CD14-positive monocyte (primary cell): ENCODE measurements around the gene UGT2B17. TPM values are rescaled to one million over a fixed set of nuclear protein-coding genes. Genes with fewer than 3 reads are reported as not detected.

Experiments used
- DNase-seq, 3 donors: peaks; one replicate each; pipeline ENCODE4 v3.0.0-alpha.2; 2011 to 2022
- H2AFZ ChIP-seq: 2 replicates; pipeline ENCODE4 v1.6.0; 2012; ENCODE audit warnings: mild to moderate bottlenecking, low read depth, low read length, inconsistent platforms; ENCODE audit not compliant: insufficient read depth, poor library complexity, severe bottlenecking
- H3K27ac ChIP-seq, 2 donors: 1 replicate in 1 of 2; 2 replicates in 1 of 2; pipeline ENCODE4 v1.5.1; 2012 to 2013; ENCODE audit warnings: low read length in 2 of 2, control low read depth in 1 of 2, inconsistent platforms in 1 of 2, low read depth in 1 of 2, mild to moderate bottlenecking in 1 of 2
- H3K27me3 ChIP-seq, 2 donors: one replicate each; pipeline versions ENCODE4 v1.6.0 to v1.6.1; 2011 to 2013; ENCODE audit warnings: low read length in 2 of 2; ENCODE audit not compliant: control insufficient read depth in 2 of 2, insufficient read depth in 2 of 2
- H3K36me3 ChIP-seq, 2 donors: replicated peaks in 1 of 2; 1 replicate in 1 of 2; 2 replicates in 1 of 2; pipeline versions ENCODE4 v1.5.1 to v1.6.1; 2012 to 2013; ENCODE audit warnings: low read length in 2 of 2, control low read depth in 1 of 2, inconsistent platforms in 1 of 2, mild to moderate bottlenecking in 1 of 2; ENCODE audit not compliant: insufficient read depth in 2 of 2, control insufficient read depth in 1 of 2
- H3K4me1 ChIP-seq, 2 donors: 1 replicate in 1 of 2; 2 replicates in 1 of 2; pipeline versions ENCODE4 v1.5.1 to v1.6.1; 2012 to 2013; ENCODE audit warnings: low read length in 2 of 2, control low read depth in 1 of 2, inconsistent platforms in 1 of 2, mild to moderate bottlenecking in 1 of 2, moderate library complexity in 1 of 2; ENCODE audit not compliant: insufficient read depth in 2 of 2, control insufficient read depth in 1 of 2
- H3K4me2 ChIP-seq: replicated peaks from 2 replicates; pipeline ENCODE3; 2012; ENCODE audit warnings: low read length, moderate library complexity, mild to moderate bottlenecking; ENCODE audit not compliant: poor library complexity, severe bottlenecking; ENCODE audit errors: extremely low read depth
- H3K4me3 ChIP-seq, 3 experiments: fragments of 200-600 bp in 1 of 3; sonication (generic) in 1 of 3; replicated peaks in 1 of 3; 1 replicate in 2 of 3; 2 replicates in 1 of 3; pipeline ENCODE4 v1.5.1; 2011 to 2013; ENCODE audit warnings: low read length in 3 of 3, mild to moderate bottlenecking in 3 of 3, control low read depth in 2 of 3, low read depth in 2 of 3, inconsistent platforms in 1 of 3, moderate library complexity in 1 of 3
- H3K79me2 ChIP-seq: 2 replicates; pipeline ENCODE4 v1.6.0; 2012; ENCODE audit warnings: mild to moderate bottlenecking, control low read depth, inconsistent platforms, low read length, moderate library complexity; ENCODE audit not compliant: insufficient read depth
- H3K9ac ChIP-seq: 2 replicates; pipeline ENCODE4 v1.6.0; 2017; ENCODE audit warnings: low read length, mild to moderate bottlenecking; ENCODE audit not compliant: insufficient read depth, poor library complexity, severe bottlenecking
- H3K9me3 ChIP-seq, 2 donors: replicated peaks in 1 of 2; 1 replicate in 1 of 2; 2 replicates in 1 of 2; pipeline versions ENCODE4 v1.5.1 to v1.6.1; 2012 to 2013; ENCODE audit warnings: low read length in 2 of 2, control low read depth in 1 of 2; ENCODE audit not compliant: control insufficient read depth in 1 of 2, insufficient read depth in 1 of 2
- H4K20me1 ChIP-seq: 2 replicates; pipeline ENCODE4 v1.6.0; 2012; ENCODE audit warnings: mild to moderate bottlenecking, low read length, control low read depth, moderate library complexity; ENCODE audit not compliant: insufficient read depth
- H3K27ac Mint-ChIP-seq, 7 donors: one replicate each; pipeline ENCODE4 v1.8.0; 2020; ENCODE audit warnings: mild to moderate bottlenecking in 7 of 7, mixed read lengths in 7 of 7, moderate library complexity in 6 of 7, inconsistent platforms in 2 of 7
- H3K27me3 Mint-ChIP-seq, 3 donors: one replicate each; pipeline ENCODE4 v1.8.0; 2021 to 2022; ENCODE audit warnings: low read depth in 3 of 3, mild to moderate bottlenecking in 3 of 3, mixed read lengths in 3 of 3, moderate library complexity in 3 of 3, inconsistent platforms in 1 of 3
- H3K36me3 Mint-ChIP-seq, 2 donors: one replicate each; pipeline ENCODE4 v1.8.0; 2020; ENCODE audit warnings: mixed read lengths in 2 of 2, inconsistent platforms in 1 of 2, mild to moderate bottlenecking in 1 of 2
- H3K4me1 Mint-ChIP-seq: one replicate; pipeline ENCODE4 v1.8.0; 2020; ENCODE audit warnings: mild to moderate bottlenecking, mixed read lengths
- H3K4me3 Mint-ChIP-seq, 2 donors: one replicate each; pipeline ENCODE4 v1.8.0; 2020; ENCODE audit warnings: mild to moderate bottlenecking in 2 of 2, mixed read lengths in 2 of 2, moderate library complexity in 1 of 2
- H3K9me3 Mint-ChIP-seq, 7 donors: one replicate each; pipeline ENCODE4 v1.8.0; 2020 to 2022; ENCODE audit warnings: mixed read lengths in 7 of 7, mild to moderate bottlenecking in 6 of 7, moderate library complexity in 6 of 7, inconsistent platforms in 2 of 7
- CTCF ChIP-seq: fragments of 200-600 bp; IDR thresholded peaks from one replicate; pipeline ENCODE4 v1.8.0; 2022; ENCODE audit warnings: antibody characterized with exemption, mild to moderate bottlenecking
- WGBS: methylation state at CpG from one replicate; pipeline ENCODE4 v1.1.5; 2013; ENCODE audit warnings: missing lambda C conversion rate; ENCODE audit not compliant: insufficient coverage; 5-methylcytosine and 5-hydroxymethylcytosine counted together
- intact Hi-C, 2 donors: fragments of 100-400 bp; cut with micrococcal nuclease; formaldehyde crosslinking; loops; one replicate each; pipeline versions ENCODE4 v1.15.0 to v1.15.1; 2023
- polyA plus RNA-seq, 3 donors: library from polyadenylated mRNA; depleted of rRNA in 1 of 3; unstranded in 2 of 3; stranded (reverse) in 1 of 3; fragments of 300-500 nt in 2 of 3; fragments of >200 nt in 1 of 3; fragmentation: Illumina TruSeq in 2 of 3; gene quantifications; 1 replicate in 2 of 3; 2 replicates in 1 of 3; pipeline ENCODE4 v1.2.3, GENCODE V29; 2012 to 2021

The UGT2B17 gene
- polyA plus RNA-seq, 3 donors, result not detected

- no peaks in the 10 kb centered on the region for H3K27me3 ChIP-seq
- no peaks in the 10 kb centered on the region for H3K79me2 ChIP-seq
- H3K4me3 ChIP-seq, result no peak overlapping the region
- DNase-seq, result no peak
- H3K4me1 Mint-ChIP-seq, result no peaks in the 10 kb centered on the region
- H3K36me3 ChIP-seq, result no peaks in the 10 kb centered on the region
- no peak overlapping the region for H3K9ac ChIP-seq
- no peaks in the 10 kb centered on the region for H3K9me3 ChIP-seq
- no peak overlapping the region for H3K4me3 Mint-ChIP-seq
- no peaks in the 10 kb centered on the region for H4K20me1 ChIP-seq
- no peak overlapping the region for H2AFZ ChIP-seq
- no peak overlapping the region for H3K4me2 ChIP-seq
- no peak for TF ChIP-seq CTCF
- peaks cover 0 to 3% (median 2%) of the 10 kb centered on the region in 7 donors for H3K9me3 Mint-ChIP-seq
- H3K27ac ChIP-seq, result no peak overlapping the region
- no peaks in the 10 kb centered on the region for H3K36me3 Mint-ChIP-seq
- H3K27ac Mint-ChIP-seq, result no peak overlapping the region
- intact Hi-C loops, result no loop called here
- peaks cover 0 to 1% (median 0%) of the 10 kb centered on the region in 3 donors for H3K27me3 Mint-ChIP-seq
- H3K4me1 ChIP-seq, result no peaks in the 10 kb centered on the region
Measured at GRCh38 chr4:68617003-68617698, 41.0 kb upstream of the UGT2B17 start.

GRCh38 chr4:68615699-68616422 lies 39.7 kb upstream of the UGT2B17 start:
- WGBS, result no CpG with 5 or more reads among the region's 11 CpGs
- DNase-seq, result no peak
- intact Hi-C loops, result no loop called here
- Mint-ChIP-seq H3K4me1 (no peaks in the 10 kb centered on the region), H3K36me3 (no peaks in the 10 kb centered on the region), H3K9me3 (peaks cover 0 to 3% (median 2%) of the 10 kb centered on the region in 7 donors), H3K27me3 (peaks cover 0 to 1% (median 0%) of the 10 kb centered on the region in 3 donors), H3K27ac (no peak overlapping the region), H3K4me3 (no peak overlapping the region)
- no peak overlapping the region for H3K9ac ChIP-seq
- no peaks in the 10 kb centered on the region for H4K20me1 ChIP-seq
- H3K4me1 ChIP-seq, result no peaks in the 10 kb centered on the region
- no peak overlapping the region for H2AFZ ChIP-seq
- H3K9me3 ChIP-seq, result no peaks in the 10 kb centered on the region
- H3K79me2 ChIP-seq, result no peaks in the 10 kb centered on the region
- H3K27me3 ChIP-seq, result no peaks in the 10 kb centered on the region
- no peak overlapping the region for H3K27ac ChIP-seq
- no peak overlapping the region for H3K4me2 ChIP-seq
- H3K4me3 ChIP-seq, result no peak overlapping the region
- H3K36me3 ChIP-seq, result no peaks in the 10 kb centered on the region
- no peak for TF ChIP-seq CTCF
